Activated T-helper 17 cell treated with anti-CD3 and anti-CD28 coated beads, Interleukin-2, amount 50 U/mL, for 72 hours (primary cell): ENCODE results near the gene KCNK18. TPM values are rescaled to one million over a fixed set of nuclear protein-coding genes. Genes with fewer than 3 reads are reported as not detected.
A peak's percentile ranks its signal among the peaks of the same experiment; 100 is the strongest.

ENCODE experiments used
- ATAC-seq: fragments of 150-1000 bp; cut with Tn5 transposase; replicated peaks from 2 replicates; pipeline ENCODE4 v1.10.0; 2021; ENCODE audit warnings: mild to moderate bottlenecking, moderate library complexity
- H3K27ac Mint-ChIP-seq: one replicate; pipeline ENCODE4 v1.8.0; 2022; ENCODE audit warnings: mixed read lengths
- H3K27me3 Mint-ChIP-seq: one replicate; pipeline ENCODE4 v1.8.0; 2022; ENCODE audit warnings: mixed read lengths
- H3K36me3 Mint-ChIP-seq: one replicate; pipeline ENCODE4 v1.8.0; 2022; ENCODE audit warnings: low read depth, mild to moderate bottlenecking, mixed read lengths
- H3K4me1 Mint-ChIP-seq: one replicate; pipeline ENCODE4 v1.8.0; 2022; ENCODE audit warnings: mixed read lengths
- H3K4me3 Mint-ChIP-seq: one replicate; pipeline ENCODE4 v1.8.0; 2022; ENCODE audit warnings: mild to moderate bottlenecking, mixed read lengths
- H3K9me3 Mint-ChIP-seq: one replicate; pipeline ENCODE4 v1.8.0; 2022; ENCODE audit warnings: mixed read lengths
- total RNA-seq, 2 donors: library from RNA; stranded (reverse); gene quantifications; one replicate each; pipeline ENCODE4 v1.2.3, GENCODE V29; 2022

Gene KCNK18
- total RNA-seq: not detected

GRCh38 chr10:117197189-117197588 lies at the start of gene KCNK18:
Gene KCNK18, plus strand, starts transcription at chr10:117197489. Its CDS starts 0 bp downstream, at chr10:117197489.
- ATAC-seq: no peak
- no peak within 1 kb of the TSS for H3K27ac Mint-ChIP-seq
- no peaks in the 10 kb centered on the region for H3K9me3 Mint-ChIP-seq
- H3K4me1 Mint-ChIP-seq: no peaks in the 10 kb centered on the region
- H3K4me3 Mint-ChIP-seq: no peak within 1 kb of the TSS
- peaks cover 17% of the 10 kb centered on the region for H3K27me3 Mint-ChIP-seq
- no peaks in the 10 kb centered on the region for H3K36me3 Mint-ChIP-seq

GRCh38 chr10:117148284-117148683 lies 49.0 kb upstream of the KCNK18 start:
- peaks cover 43% of the 10 kb centered on the region for H3K27me3 Mint-ChIP-seq
- H3K9me3 Mint-ChIP-seq: no peaks in the 10 kb centered on the region
- no peak overlapping the region for H3K27ac Mint-ChIP-seq
- no peaks in the 10 kb centered on the region for H3K36me3 Mint-ChIP-seq
- H3K4me1 Mint-ChIP-seq: no peaks in the 10 kb centered on the region
- no peak overlapping the region for H3K4me3 Mint-ChIP-seq
- no peak for ATAC-seq

- peaks cover 60% of the 10 kb centered on the region for H3K27me3 Mint-ChIP-seq
- no peaks in the 10 kb centered on the region for H3K4me1 Mint-ChIP-seq
- H3K4me3 Mint-ChIP-seq: no peak overlapping the region
Measured at GRCh38 chr10:117152668-117153067, 44.6 kb upstream of the KCNK18 start.

GRCh38 chr10:117158297-117158696 lies 39.0 kb upstream of the KCNK18 start:
- peaks cover 8% of the 10 kb centered on the region for H3K36me3 Mint-ChIP-seq
- ATAC-seq: no peak

More at GRCh38 chr10:117152668-117153067, 44.6 kb upstream of the KCNK18 start:
- H3K27ac Mint-ChIP-seq: no peak overlapping the region
- no peaks in the 10 kb centered on the region for H3K9me3 Mint-ChIP-seq
- ATAC-seq: no peak
- H3K36me3 Mint-ChIP-seq: no peaks in the 10 kb centered on the region

GRCh38 chr10:117159390-117159789 lies 37.9 kb upstream of the KCNK18 start:
- Mint-ChIP-seq H3K9me3 (no peaks in the 10 kb centered on the region), H3K27ac (no peak overlapping the region), H3K4me1 (peaks cover 6% of the 10 kb centered on the region), H3K36me3 (peaks cover 8% of the 10 kb centered on the region), H3K4me3 (no peak overlapping the region), H3K27me3 (peaks cover 77% of the 10 kb centered on the region)
- no peak for ATAC-seq

More at GRCh38 chr10:117158297-117158696, 39.0 kb upstream of the KCNK18 start:
- no peaks in the 10 kb centered on the region for H3K9me3 Mint-ChIP-seq
- no peak overlapping the region for H3K4me3 Mint-ChIP-seq
- H3K4me1 Mint-ChIP-seq: peaks cover 6% of the 10 kb centered on the region
- peaks cover 81% of the 10 kb centered on the region for H3K27me3 Mint-ChIP-seq
- H3K27ac Mint-ChIP-seq: no peak overlapping the region

GRCh38 chr10:117160567-117160966 lies 36.7 kb upstream of the KCNK18 start:
- Mint-ChIP-seq H3K27ac (no peak overlapping the region), H3K9me3 (no peaks in the 10 kb centered on the region), H3K4me3 (no peak overlapping the region), H3K36me3 (peaks cover 8% of the 10 kb centered on the region), H3K4me1 (peaks cover 6% of the 10 kb centered on the region), H3K27me3 (peaks cover 77% of the 10 kb centered on the region)
- no peak for ATAC-seq

GRCh38 chr10:117161386-117162033 lies 35.8 kb upstream of the KCNK18 start:
- no peaks in the 10 kb centered on the region for H3K9me3 Mint-ChIP-seq
- no peak for ATAC-seq

GRCh38 chr10:117162093-117163060 lies 34.9 kb upstream of the KCNK18 start:
- Mint-ChIP-seq H3K4me3 (peak overlapping the region; percentile 40), H3K27ac (no peak overlapping the region), H3K27me3 (peaks cover 77% of the 10 kb centered on the region), H3K9me3 (no peaks in the 10 kb centered on the region), H3K4me1 (peaks cover 6% of the 10 kb centered on the region), H3K36me3 (peaks cover 8% of the 10 kb centered on the region)
- no peak for ATAC-seq

More at GRCh38 chr10:117161386-117162033, 35.8 kb upstream of the KCNK18 start:
- Mint-ChIP-seq H3K27ac (no peak overlapping the region), H3K27me3 (peaks cover 74% of the 10 kb centered on the region), H3K4me3 (no peak overlapping the region), H3K4me1 (peaks cover 6% of the 10 kb centered on the region), H3K36me3 (peaks cover 8% of the 10 kb centered on the region)

GRCh38 chr10:117163061-117163953 lies 34.0 kb upstream of the KCNK18 start:
- peaks cover 6% of the 10 kb centered on the region for H3K4me1 Mint-ChIP-seq
- H3K9me3 Mint-ChIP-seq: no peaks in the 10 kb centered on the region
- ATAC-seq: no peak

GRCh38 chr10:117163954-117164548 lies 33.2 kb upstream of the KCNK18 start:
- no peak for ATAC-seq
- Mint-ChIP-seq H3K4me1 (peaks cover 6% of the 10 kb centered on the region), H3K27me3 (peaks cover 64% of the 10 kb centered on the region), H3K36me3 (peaks cover 8% of the 10 kb centered on the region), H3K27ac (no peak overlapping the region), H3K9me3 (no peaks in the 10 kb centered on the region), H3K4me3 (peak overlapping the region; percentile 27)

More at GRCh38 chr10:117163061-117163953, 34.0 kb upstream of the KCNK18 start:
- peaks cover 8% of the 10 kb centered on the region for H3K36me3 Mint-ChIP-seq
- H3K4me3 Mint-ChIP-seq: peak overlapping the region; percentile 10
- no peak overlapping the region for H3K27ac Mint-ChIP-seq
- H3K27me3 Mint-ChIP-seq: peaks cover 69% of the 10 kb centered on the region

GRCh38 chr10:117164592-117165537 lies 32.4 kb upstream of the KCNK18 start:
- Mint-ChIP-seq H3K9me3 (no peaks in the 10 kb centered on the region), H3K27ac (no peak overlapping the region)
- no peak for ATAC-seq

GRCh38 chr10:117165538-117166417 lies 31.5 kb upstream of the KCNK18 start:
- H3K9me3 Mint-ChIP-seq: no peaks in the 10 kb centered on the region
- H3K27me3 Mint-ChIP-seq: peaks cover 64% of the 10 kb centered on the region
- no peak overlapping the region for H3K4me3 Mint-ChIP-seq
- peaks cover 6% of the 10 kb centered on the region for H3K4me1 Mint-ChIP-seq
- peaks cover 8% of the 10 kb centered on the region for H3K36me3 Mint-ChIP-seq
- ATAC-seq: no peak
- H3K27ac Mint-ChIP-seq: no peak overlapping the region

More at GRCh38 chr10:117164592-117165537, 32.4 kb upstream of the KCNK18 start:
- H3K36me3 Mint-ChIP-seq: peaks cover 8% of the 10 kb centered on the region
- H3K27me3 Mint-ChIP-seq: peaks cover 64% of the 10 kb centered on the region
- H3K4me1 Mint-ChIP-seq: peaks cover 6% of the 10 kb centered on the region
- peak overlapping the region; percentile 27 for H3K4me3 Mint-ChIP-seq
